HepG2 (cell line): ENCODE measurements around the gene UFSP2. TPM values are rescaled to one million over a fixed set of nuclear protein-coding genes. Genes with fewer than 3 reads are reported as not detected.

Source experiments
- ATAC-seq: fragments of 200-7000 bp; cut with Tn5 transposase; 3 replicates; pipeline ENCODE4 v1.9.1; 2020; ENCODE audit warnings: mild to moderate bottlenecking, moderate library complexity
- Bru-seq: library from RNA; stranded (reverse); fragments of 400-500 nt; gene quantifications from one replicate; lab custom pipeline; 2021; lab: Mats Ljungman, UMichigan
- BruChase-seq, 2 experiments: library from RNA; stranded (reverse); fragments of 400-500 nt; gene quantifications; one replicate each; lab custom pipeline; 2021; lab: Mats Ljungman, UMichigan
- BruUV-seq: library from RNA; stranded (reverse); fragments of 400-500 nt; replicated peaks from 2 replicates; lab custom pipeline; 2021; lab: Mats Ljungman, UMichigan
- CTCF ChIA-PET: fragments of 300-600 bp; formaldehyde crosslinking; extraction: SDS; loops from one replicate; lab custom pipeline; 2021; ENCODE audit warnings: low total read pairs, inconsistent platforms, low intra/inter-chr PET ratio; lab: Yijun Ruan, JAX
- POLR2A ChIA-PET: fragments of 350-600 bp; sonication (Branson Sonifier 250); formaldehyde crosslinking; loops from one replicate; lab custom pipeline; 2020; ENCODE audit warnings: antibody characterized with exemption, inconsistent platforms; lab: Yijun Ruan, JAX
- DNase-seq: peaks from one replicate; pipeline ENCODE4 v3.0.0-alpha.2; 2015; ENCODE audit warnings: low spot score
- FAIRE-seq: peaks from 3 replicates; lab custom pipeline; 2011; peaks lifted over from hg19 to GRCh38; lab: Jason Lieb, UNC
- H2AFZ ChIP-seq: one replicate; pipeline ENCODE4 v1.6.1; 2011; ENCODE audit warnings: low read length, inconsistent platforms
- H3K27ac ChIP-seq: fragments of 300-600 bp; 3 replicates; pipeline ENCODE4 v1.8.0; 2011; ENCODE audit warnings: mixed run types, mild to moderate bottlenecking, mixed read lengths, low read length, inconsistent platforms; ENCODE audit not compliant: insufficient read depth; ENCODE audit errors: extremely low read length
- H3K27me3 ChIP-seq, 2 experiments: fragments of 200-600 bp in 1 of 2; 2 replicates in 1 of 2; 3 replicates in 1 of 2; pipeline versions ENCODE4 v1.6.0 to v1.8.0; 2011; ENCODE audit warnings: low read length in 2 of 2, mild to moderate bottlenecking in 2 of 2, moderate library complexity in 2 of 2, inconsistent platforms in 1 of 2; ENCODE audit not compliant: insufficient read depth in 2 of 2, control insufficient read depth in 1 of 2
- H3K36me3 ChIP-seq, 2 experiments: fragments of 200-600 bp in 1 of 2; replicated peaks in 1 of 2; 2 replicates in 1 of 2; 3 replicates in 1 of 2; pipeline versions ENCODE4 v1.5.1 to v1.8.0; 2011; ENCODE audit warnings: low read length in 2 of 2, inconsistent platforms in 1 of 2; ENCODE audit not compliant: insufficient read depth in 2 of 2, control insufficient read depth in 1 of 2
- H3K4me1 ChIP-seq: 2 replicates; pipeline ENCODE4 v1.5.1; 2012; ENCODE audit warnings: low read length, inconsistent platforms; ENCODE audit not compliant: insufficient read depth
- H3K4me2 ChIP-seq: 2 replicates; pipeline ENCODE4 v1.6.0; 2011; ENCODE audit warnings: low read depth, low read length, inconsistent platforms
- H3K4me3 ChIP-seq, 3 experiments: fragments of 200-600 bp in 1 of 3; sonication (generic), shearing (Covaris generic) in 1 of 3; replicated peaks in 1 of 3; 2 replicates each; pipeline ENCODE4 v1.5.1; 2011 to 2016; ENCODE audit warnings: low read length in 3 of 3, inconsistent platforms in 2 of 3, low read depth in 2 of 3, mild to moderate bottlenecking in 2 of 3, control low read depth in 1 of 3, mixed read lengths in 1 of 3; ENCODE audit not compliant: insufficient read depth in 1 of 3
- H3K79me2 ChIP-seq: one replicate; pipeline ENCODE4 v1.6.1; 2011; ENCODE audit warnings: low read length, inconsistent platforms; ENCODE audit not compliant: insufficient read depth
- H3K9ac ChIP-seq: 2 replicates; pipeline ENCODE4 v1.6.0; 2011; ENCODE audit warnings: mild to moderate bottlenecking, low read depth, low read length, inconsistent platforms; ENCODE audit not compliant: insufficient read depth
- H3K9me3 ChIP-seq: 2 replicates; pipeline ENCODE4 v1.5.1; 2012; ENCODE audit warnings: mild to moderate bottlenecking, low read length
- H4K20me1 ChIP-seq: 2 replicates; pipeline ENCODE4 v1.6.0; 2011; ENCODE audit warnings: inconsistent platforms, mild to moderate bottlenecking, low read length, moderate library complexity; ENCODE audit not compliant: insufficient read depth
- AFF4 ChIP-seq: sonication (generic); formaldehyde crosslinking; IDR thresholded peaks from 2 replicates; pipeline ENCODE4 v1.4.0; 2020; ENCODE audit warnings: missing genetic modification reagents
- BCL6 ChIP-seq: IDR thresholded peaks from 2 replicates; pipeline ENCODE4 v1.6.1; 2016; ENCODE audit warnings: missing genetic modification reagents, missing compliant biosample characterization
- CSRNP2 ChIP-seq: sonication (generic); formaldehyde crosslinking; conservative IDR thresholded peaks from 2 replicates; pipeline ENCODE4 v1.8.0; 2022; ENCODE audit warnings: low read depth, missing genetic modification reagents
- JUN ChIP-seq: sonication (generic); formaldehyde crosslinking; IDR thresholded peaks from 2 replicates; pipeline ENCODE4 v1.4.0; 2020; ENCODE audit warnings: mild to moderate bottlenecking, missing genetic modification reagents
- ZBTB38 ChIP-seq: sonication (generic); formaldehyde crosslinking; IDR thresholded peaks from 2 replicates; pipeline ENCODE4 v1.5.1; 2020; ENCODE audit warnings: mild to moderate bottlenecking, missing genetic modification reagents
- ZBTB42 ChIP-seq: sonication (generic); formaldehyde crosslinking; IDR thresholded peaks from 2 replicates; pipeline ENCODE4 v1.5.0; 2020; ENCODE audit warnings: mild to moderate bottlenecking, missing genetic modification reagents
- ZBTB46 ChIP-seq: sonication (generic); formaldehyde crosslinking; IDR thresholded peaks from 2 replicates; pipeline ENCODE4 v1.4.0; 2020; ENCODE audit warnings: mild to moderate bottlenecking, missing genetic modification reagents, borderline replicate concordance
- ZNF292 ChIP-seq: sonication (generic); formaldehyde crosslinking; IDR thresholded peaks from 2 replicates; pipeline ENCODE4 v1.8.1; 2022; ENCODE audit warnings: mild to moderate bottlenecking, low read depth, missing genetic modification reagents, borderline replicate concordance
- ZNF775 ChIP-seq: sonication (generic); formaldehyde crosslinking; IDR thresholded peaks from 2 replicates; pipeline ENCODE4 v1.4.0; 2020; ENCODE audit warnings: missing genetic modification reagents, mild to moderate bottlenecking, moderate library complexity, borderline replicate concordance
- WGBS: methylation state at CpG from one replicate; pipeline ENCODE4 v1.1.6; 2017; ENCODE audit warnings: low lambda C conversion rate; 5-methylcytosine and 5-hydroxymethylcytosine counted together
- in situ Hi-C: cut with HindIII; loops from 2 replicates; pipeline ENCODE4 v1.10.0; 2017; ENCODE audit warnings: low pct_unique_long_range_greater_than_20kb; ENCODE audit not compliant: extremely low pct_ligation_motif_present
- intact Hi-C: fragments of 100-400 bp; cut with micrococcal nuclease; formaldehyde crosslinking; loops from one replicate; pipeline ENCODE4 v1.10.0; 2022; ENCODE audit not compliant: unreplicated experiment
- long read RNA-seq, 2 experiments: library from RNA in 1 of 2; library from polyadenylated mRNA in 1 of 2; stranded (forward) in 1 of 2; unstranded in 1 of 2; transcript quantifications; one replicate each; pipeline ENCODE4 v2.0.0, GENCODE V29; 2019 to 2022
- polyA minus RNA-seq, 3 experiments: library from RNA; depleted of rRNA, polyadenylated mRNA; stranded (reverse); fragments of >200 nt; gene quantifications; 2 replicates each; pipeline ENCODE4 v1.2.3, GENCODE V29; 2011; ENCODE audit warnings: low replicate concordance in 1 of 3
- polyA plus RNA-seq, 8 experiments: library from polyadenylated mRNA; depleted of rRNA in 3 of 8; stranded (reverse) in 7 of 8; unstranded in 1 of 8; fragments of >200 nt; fragmentation: Illumina TruSeq in 4 of 8; extraction: Trizol in 4 of 8; gene quantifications; 2 replicates each; pipeline versions ENCODE4 v1.2.1 to v1.2.3, GENCODE V29; 2011 to 2016; ENCODE audit warnings: low read depth in 4 of 8, missing spikeins in 1 of 8, mixed read lengths in 1 of 8; ENCODE audit not compliant: insufficient read depth in 1 of 8
- total RNA-seq, 5 experiments: library from RNA; depleted of rRNA; stranded (reverse); fragments of >200 nt; fragmentation: Illumina TruSeq; extraction: Trizol; gene quantifications; 2 replicates each; pipeline ENCODE4 v1.2.3, GENCODE V29; 2016; ENCODE audit warnings: low read depth in 1 of 5

The UFSP2 gene
- 32.3 and 44.8 TPM in 2 replicates for total RNA-seq (2016; rRNA removed; fragmentation: Illumina TruSeq; extraction: Trizol)
- total RNA-seq (2016; cell fraction: cytosol; rRNA removed; fragmentation: Illumina TruSeq; extraction: Trizol; ENCODE audit: low read depth): 27.5 and 31.7 TPM in 2 replicates
- 30.0 and 43.9 TPM in 2 replicates for total RNA-seq (2016; cell fraction: insoluble cytoplasmic fraction; rRNA removed; fragmentation: Illumina TruSeq; extraction: Trizol)
- 30.6 and 35.7 TPM in 2 replicates for total RNA-seq (2016; cell fraction: membrane; rRNA removed; fragmentation: Illumina TruSeq; extraction: Trizol)
- 14.9 and 25.5 TPM in 2 replicates for total RNA-seq (2016; cell fraction: nucleus; rRNA removed; fragmentation: Illumina TruSeq; extraction: Trizol)
- polyA plus RNA-seq (2011; rRNA removed): 17.1 and 24.1 TPM in 2 replicates
- 15.3 and 19.2 TPM in 2 replicates for polyA plus RNA-seq (2011; cell fraction: cytosol; rRNA removed)
- 5.7 and 6.9 TPM in 2 replicates for polyA plus RNA-seq (2011; cell fraction: nucleus; rRNA removed)
- polyA plus RNA-seq (2012): 18.2 and 23.6 TPM in 2 replicates
- 20.6 and 23.2 TPM in 2 replicates for polyA plus RNA-seq (2016; cell fraction: cytosol; fragmentation: Illumina TruSeq; extraction: Trizol; ENCODE audit: low read depth)
- polyA plus RNA-seq (2016; cell fraction: insoluble cytoplasmic fraction; fragmentation: Illumina TruSeq; extraction: Trizol; ENCODE audit: low read depth): 35.4 and 37.7 TPM in 2 replicates
- 20.5 and 25.1 TPM in 2 replicates for polyA plus RNA-seq (2016; cell fraction: membrane; fragmentation: Illumina TruSeq; extraction: Trizol; ENCODE audit: low read depth)
- 13.0 and 15.3 TPM in 2 replicates for polyA plus RNA-seq (2016; cell fraction: nucleus; fragmentation: Illumina TruSeq; extraction: Trizol; ENCODE audit: insufficient read depth, low read depth)
- polyA minus RNA-seq (2011; rRNA and poly(A)+ RNA removed; ENCODE audit: low replicate concordance): 21.8 and 22.1 TPM in 2 replicates
- 16.2 and 26.8 TPM in 2 replicates for polyA minus RNA-seq (2011; cell fraction: cytosol; rRNA and poly(A)+ RNA removed)
- 19.4 and 35.4 TPM in 2 replicates for polyA minus RNA-seq (2011; cell fraction: nucleus; rRNA and poly(A)+ RNA removed)
- percentile 62 among the genes with signal in this experiment for Bru-seq, nascent RNA
- BruChase-seq, experiment 1, labeled RNA remaining after a 6-hour chase: percentile 57 among the genes with signal in this experiment
- BruChase-seq, experiment 2, labeled RNA remaining after a 2-hour chase: percentile 59 among the genes with signal in this experiment
- long read RNA-seq, experiment 1, transcript UFSP2-201 (12 exons, 1,630 nt): major isoform, 22 of 31 reads
- long read RNA-seq, experiment 1, partial matches to known transcripts: 7 of 31 reads
- long read RNA-seq, experiment 1, other reads (novel, unspliced or antisense): 2 of 31 reads
- long read RNA-seq, experiment 2, transcript UFSP2-201 (12 exons, 1,630 nt): major isoform, 22 of 38 reads
- long read RNA-seq, experiment 2, partial matches to known transcripts: 8 of 38 reads
- long read RNA-seq, experiment 2, other reads (novel, unspliced or antisense): 5 of 38 reads

- peak; percentile 95 for ATAC-seq
- no TSS peak for BruUV-seq
- peak; percentile 57; the same call in 1 of the 2 replicates for TF ChIP-seq ZNF292 (CRISPR knock-in tag)
- TF ChIP-seq BCL6: no peak
- no peak for TF ChIP-seq ZBTB46 (CRISPR knock-in tag)
- TF ChIP-seq JUN (CRISPR knock-in tag): peak; percentile 79; the same call in 1 of the 2 replicates
- TF ChIP-seq ZBTB38 (CRISPR knock-in tag): peak; percentile 46; the same call in 1 of the 2 replicates
- no peak for TF ChIP-seq CSRNP2
- TF ChIP-seq AFF4: no peak
- TF ChIP-seq ZBTB42 (CRISPR knock-in tag): peak; percentile 84; the same call in 1 of the 2 replicates
- TF ChIP-seq ZNF775: no peak
Observed at GRCh38 chr4:185425647-185426352, at the start of gene UFSP2. UFSP2 (minus strand) TSS chr4:185425964; CDS start chr4:185425868, 96 bp downstream.

More at GRCh38 chr4:185425647-185426352, at the start of gene UFSP2:
- 0% methylated on average over 8 of the region's 66 CpGs for WGBS
- peak; percentile 64 for FAIRE-seq
- CTCF ChIA-PET: no interaction called here
- Histone ChIP-seq H3K4me3 (peak within 1 kb of the TSS; percentile 82 to 90 (median 89)), H3K4me1 (peaks cover 30% of the 10 kb centered on the region), H3K27ac (peak within 1 kb of the TSS; percentile 95), H3K9me3 (no peaks in the 10 kb centered on the region), H3K4me2 (peak within 1 kb of the TSS; percentile 97), H3K27me3 (no peaks in the 10 kb centered on the region; a peak in 2 of 5 replicates), H3K79me2 (peaks cover 18% of the 10 kb centered on the region), H3K36me3 (peaks cover 0 to 13% of the 10 kb centered on the region in 2 experiments; a peak in 1 of 5 replicates), H2AFZ (peak within 1 kb of the TSS; percentile 96), H3K9ac (peak within 1 kb of the TSS; percentile 99), H4K20me1 (no peaks in the 10 kb centered on the region)
- in situ Hi-C loops: no loop called here
- POLR2A ChIA-PET: interaction anchor here (3.6 kb wide), 1 partner anchor 29 kb away, joined by 30 read pairs; the partner anchor contains the start of genes ANKRD37 and LRP2BP
- intact Hi-C loops: no loop called here
- DNase-seq: peak; percentile 81
